ENCODE data around the gene RBMS3.
"Not testable (repeated sequence)": the region's sequence is repeated elsewhere in the genome, so short reads cannot be mapped to it uniquely, and the experiment has no call there.

Gene RBMS3

GRCh38 chr3:29764041-29764440 is 483.2 kb downstream of the RBMS3 start:
- DNase-seq = peak in 1 of 58 donors; percentile 5

GRCh38 chr3:29764603-29765254 is 483.9 kb downstream of the RBMS3 start:
- no peak for DNase-seq

- DNase-seq = no peak
Observed at GRCh38 chr3:29771602-29772001, 490.7 kb downstream of the RBMS3 start.

GRCh38 chr3:29772436-29772835 is 491.6 kb downstream of the RBMS3 start:
- DNase-seq = no peak

GRCh38 chr3:29773481-29773880 is 492.6 kb downstream of the RBMS3 start:
- DNase-seq = no peak

GRCh38 chr3:29775340-29775739 is 494.5 kb downstream of the RBMS3 start:
- DNase-seq = no peak

GRCh38 chr3:29777869-29778268 is 497.0 kb downstream of the RBMS3 start:
- no peak for DNase-seq

- DNase-seq = no peak
Observed at GRCh38 chr3:29789686-29790085, 508.8 kb downstream of the RBMS3 start.

GRCh38 chr3:29796808-29797207 is 515.9 kb downstream of the RBMS3 start:
- no peak for DNase-seq

GRCh38 chr3:29802057-29802456 is 521.2 kb downstream of the RBMS3 start:
- DNase-seq = no peak

GRCh38 chr3:29804044-29804443 is 523.2 kb downstream of the RBMS3 start:
- no peak for DNase-seq

GRCh38 chr3:29805757-29806156 is 524.9 kb downstream of the RBMS3 start:
- DNase-seq = no peak

- not testable (repeated sequence) for DNase-seq
Observed at GRCh38 chr3:29808324-29808723, 527.5 kb downstream of the RBMS3 start.

- no peak for DNase-seq
Observed at GRCh38 chr3:29822071-29822470, 541.2 kb downstream of the RBMS3 start.

- DNase-seq = no peak
Observed at GRCh38 chr3:29823233-29823632, 542.4 kb downstream of the RBMS3 start.

- no peak for DNase-seq
Observed at GRCh38 chr3:29826712-29827111, 545.8 kb downstream of the RBMS3 start.

GRCh38 chr3:29827756-29828155 is 546.9 kb downstream of the RBMS3 start:
- no peak for DNase-seq

GRCh38 chr3:29829340-29829739 is 548.5 kb downstream of the RBMS3 start:
- DNase-seq = no peak

- no peak for DNase-seq
Observed at GRCh38 chr3:29850641-29851040, 569.8 kb downstream of the RBMS3 start.

GRCh38 chr3:29852767-29853166 is 571.9 kb downstream of the RBMS3 start:
- DNase-seq = no peak

GRCh38 chr3:29853841-29854397 is 573.0 kb downstream of the RBMS3 start:
- DNase-seq = no peak

GRCh38 chr3:29854821-29855220 is 574.0 kb downstream of the RBMS3 start:
- no peak for DNase-seq

- no peak for DNase-seq
Observed at GRCh38 chr3:29859726-29860270, 578.9 kb downstream of the RBMS3 start.

All from anterior cingulate cortex (tissue), 58 donors.